Activated CD4-positive, alpha-beta T cell treated with anti-CD3 and anti-CD28 coated beads, Interleukin-2, amount 50 U/mL, for 16 hours (primary cell): ENCODE data around the gene GTPBP3.
"Not testable (repeated sequence)": the region's sequence is repeated elsewhere in the genome, so short reads cannot be mapped to it uniquely, and the experiment has no call there.

Experiments
- DNase-seq: peaks from one replicate; pipeline ENCODE4 v3.0.0-alpha.2; 2020

Gene GTPBP3

GRCh38 chr19:17336872-17337674 is at the start of gene GTPBP3:
TSS of gene GTPBP3 (plus strand) at chr19:17337553. CDS start at chr19:17337612, 59 bp downstream.
- peak; percentile 99 for DNase-seq

- peak; percentile 64 for DNase-seq
These were observed 47.9 kb upstream of the GTPBP3 start for GRCh38 chr19:17289489-17289888.

GRCh38 chr19:17292301-17293074 is 44.9 kb upstream of the GTPBP3 start:
- peak; percentile 87 for DNase-seq

- no peak for DNase-seq
These were observed 43.7 kb upstream of the GTPBP3 start for GRCh38 chr19:17293605-17294004.

GRCh38 chr19:17294051-17294891 is 43.1 kb upstream of the GTPBP3 start:
- peak; percentile 69 for DNase-seq

- DNase-seq, result not testable (repeated sequence)
These were observed 41.8 kb upstream of the GTPBP3 start for GRCh38 chr19:17295551-17295950.

GRCh38 chr19:17296273-17296672 is 41.1 kb upstream of the GTPBP3 start:
- DNase-seq, result peak; percentile 45

- DNase-seq, result no peak
These were observed 40.4 kb upstream of the GTPBP3 start for GRCh38 chr19:17296976-17297375.

- no peak for DNase-seq
These were observed 36.2 kb upstream of the GTPBP3 start for GRCh38 chr19:17300992-17301619.

GRCh38 chr19:17302391-17303166 is 34.8 kb upstream of the GTPBP3 start:
- DNase-seq, result no peak

GRCh38 chr19:17303167-17303939 is 34.0 kb upstream of the GTPBP3 start, which contains the start of gene ABHD8:
TSS of gene ABHD8 (minus strand) at chr19:17303425. CDS start at chr19:17301616, 1,809 bp downstream.
- peak; percentile 95 for DNase-seq

GRCh38 chr19:17303940-17304267 is 33.4 kb upstream of the GTPBP3 start:
- DNase-seq, result no peak

- no peak for DNase-seq
These were observed 32.8 kb upstream of the GTPBP3 start for GRCh38 chr19:17304386-17305215.

GRCh38 chr19:17305216-17305516 is 32.2 kb upstream of the GTPBP3 start:
- no peak for DNase-seq

- DNase-seq, result peak; percentile 99
These were observed 31.7 kb upstream of the GTPBP3 start, which contains the start of gene MRPL34 for GRCh38 chr19:17305517-17306284. TSS of gene MRPL34 (plus strand) at chr19:17305872. CDS start at chr19:17305893, 21 bp downstream.

- no peak for DNase-seq
These were observed 31.1 kb upstream of the GTPBP3 start for GRCh38 chr19:17306285-17306714.

GRCh38 chr19:17307876-17308377 is 29.4 kb upstream of the GTPBP3 start:
- DNase-seq, result no peak

GRCh38 chr19:17309198-17309964 is 28.0 kb upstream of the GTPBP3 start, which contains the start of gene DDA1:
TSS of gene DDA1 (plus strand) at chr19:17309563. CDS start at chr19:17309655, 92 bp downstream.
- DNase-seq, result peak; percentile 100
